SK-N-SH treated with all-trans-retinoic acid at 6 μM for 48 hours (cell line): ENCODE measurements around the gene MOGAT1.
"Not testable (repeated sequence)": the region's sequence is repeated elsewhere in the genome, so short reads cannot be mapped to it uniquely, and the experiment has no call there.

Experiments
- ATAC-seq: fragments of 200-7000 bp; cut with Tn5 transposase; 3 replicates; pipeline ENCODE4 v1.9.1; 2020; ENCODE audit warnings: mild to moderate bottlenecking, moderate library complexity
- ARNTL ChIP-seq: fragments of 450-650 bp; formaldehyde crosslinking; IDR thresholded peaks from 2 replicates; pipeline ENCODE4 v1.5.0; 2020; ENCODE audit warnings: low read depth, mild to moderate bottlenecking, moderate library complexity, borderline replicate concordance
- BACH2 ChIP-seq: fragments of 250-450 bp; sonication (Bioruptor Pico); IDR thresholded peaks from 2 replicates; pipeline ENCODE4 v1.9.0; 2021; ENCODE audit warnings: mild to moderate bottlenecking, borderline replicate concordance
- CSDC2 ChIP-seq: fragments of 250-450 bp; sonication (Bioruptor Pico); IDR thresholded peaks from 2 replicates; pipeline ENCODE4 v1.5.0; 2020; ENCODE audit warnings: mild to moderate bottlenecking, moderate library complexity
- CSRNP3 ChIP-seq: fragments of 250-450 bp; sonication (Bioruptor Pico); IDR thresholded peaks from 2 replicates; pipeline ENCODE4 v1.5.1; 2021; ENCODE audit warnings: mild to moderate bottlenecking, moderate library complexity
- ESRRG ChIP-seq: fragments of 250-450 bp; sonication (Bioruptor Pico); IDR thresholded peaks from 2 replicates; pipeline ENCODE4 v1.6.1; 2021; ENCODE audit warnings: mild to moderate bottlenecking
- GLIS3 ChIP-seq: fragments of 250-450 bp; sonication (Bioruptor Pico); IDR thresholded peaks from 2 replicates; pipeline ENCODE4 v1.5.0; 2020; ENCODE audit warnings: mild to moderate bottlenecking, moderate library complexity
- ISL1 ChIP-seq: fragments of 250-450 bp; sonication (Bioruptor Pico); IDR thresholded peaks from 2 replicates; pipeline ENCODE4 v2.1.2; 2022; ENCODE audit warnings: mild to moderate bottlenecking, moderate library complexity
- OSR1 ChIP-seq: fragments of 250-450 bp; sonication (Bioruptor Pico); IDR thresholded peaks from 2 replicates; pipeline ENCODE4 v1.8.0; 2022; ENCODE audit warnings: moderate library complexity, mild to moderate bottlenecking, inconsistent platforms
- PATZ1 ChIP-seq: fragments of 250-450 bp; sonication (Bioruptor Pico); IDR thresholded peaks from 2 replicates; pipeline ENCODE4 v1.8.0; 2020; ENCODE audit warnings: mild to moderate bottlenecking, moderate library complexity, borderline replicate concordance
- PPARA ChIP-seq: fragments of 250-450 bp; sonication (Bioruptor Pico); IDR thresholded peaks from 2 replicates; pipeline ENCODE4 v1.5.0; 2020; ENCODE audit warnings: mild to moderate bottlenecking, borderline replicate concordance
- RARB ChIP-seq: fragments of 250-450 bp; sonication (Bioruptor Pico); IDR thresholded peaks from 2 replicates; pipeline ENCODE4 v1.8.0; 2021; ENCODE audit warnings: mild to moderate bottlenecking, moderate library complexity
- SNAI2 ChIP-seq: fragments of 250-450 bp; sonication (Bioruptor Pico); IDR thresholded peaks from 2 replicates; pipeline ENCODE4 v1.5.0; 2020; ENCODE audit warnings: mild to moderate bottlenecking, moderate library complexity
- TCF4 ChIP-seq: fragments of 250-450 bp; sonication (Bioruptor Pico); IDR thresholded peaks from 2 replicates; pipeline ENCODE4 v1.8.0; 2021; ENCODE audit warnings: mild to moderate bottlenecking, moderate library complexity, borderline replicate concordance
- TOX ChIP-seq: fragments of 250-450 bp; sonication (Bioruptor Pico); IDR thresholded peaks from 2 replicates; pipeline ENCODE4 v1.8.0; 2021; ENCODE audit warnings: mild to moderate bottlenecking, moderate library complexity, borderline replicate concordance
- ZC3H10 ChIP-seq: fragments of 250-450 bp; sonication (Bioruptor Pico); IDR thresholded peaks from 2 replicates; pipeline ENCODE4 v1.5.1; 2021; ENCODE audit warnings: mild to moderate bottlenecking, moderate library complexity
- ZFP3 ChIP-seq: fragments of 250-450 bp; sonication (Bioruptor Pico); IDR thresholded peaks from 2 replicates; pipeline ENCODE4 v1.5.0; 2020; ENCODE audit warnings: mild to moderate bottlenecking, moderate library complexity
- ZFP30 ChIP-seq: fragments of 450-650 bp; formaldehyde crosslinking; IDR thresholded peaks from 2 replicates; pipeline ENCODE4 v1.5.0; 2022; ENCODE audit warnings: mild to moderate bottlenecking, moderate library complexity
- ZNF565 ChIP-seq: fragments of 450-650 bp; formaldehyde crosslinking; conservative IDR thresholded peaks from 2 replicates; pipeline ENCODE4 v1.5.0; 2020; ENCODE audit warnings: low read depth, mild to moderate bottlenecking, moderate library complexity
- ZNF70 ChIP-seq: fragments of 450-650 bp; formaldehyde crosslinking; IDR thresholded peaks from 2 replicates; pipeline ENCODE4 v1.5.0; 2020; ENCODE audit warnings: mild to moderate bottlenecking, moderate library complexity
- ZNF8 ChIP-seq: fragments of 450-650 bp; formaldehyde crosslinking; IDR thresholded peaks from 2 replicates; pipeline ENCODE4 v1.5.0; 2020; ENCODE audit warnings: mild to moderate bottlenecking, moderate library complexity
- TF ChIP-seq, protein P1 (sequence below): fragments of 250-450 bp; sonication (Bioruptor Pico); IDR thresholded peaks from 2 replicates; pipeline ENCODE4 v1.8.0; 2021; ENCODE audit warnings: low read depth, mild to moderate bottlenecking, moderate library complexity, borderline replicate concordance

The MOGAT1 gene

GRCh38 chr2:222753251-222753824 lies 81.9 kb downstream of the MOGAT1 start:
- no peak for TF ChIP-seq ZNF70 (CRISPR knock-in tag)
- no peak for TF ChIP-seq TCF4 (CRISPR knock-in tag)
- no peak for TF ChIP-seq BACH2 (CRISPR knock-in tag)
- TF ChIP-seq CSDC2 (CRISPR knock-in tag), result no peak
- TF ChIP-seq ESRRG (CRISPR knock-in tag), result no peak
- no peak for TF ChIP-seq ZFP30
- no peak for TF ChIP-seq ARNTL
- no peak for TF ChIP-seq GLIS3 (CRISPR knock-in tag)
- TF ChIP-seq ZC3H10, result no peak
- no peak for TF ChIP-seq RARB (CRISPR knock-in tag)
- TF ChIP-seq TOX, result no peak
- no peak for TF ChIP-seq ZNF8
- no peak for TF ChIP-seq ISL1 (CRISPR knock-in tag)
- peak; percentile 50; the same call in 2 of the 3 replicates for ATAC-seq

GRCh38 chr2:222754324-222754930 lies 83.0 kb downstream of the MOGAT1 start:
- no peak for ATAC-seq
- TF ChIP-seq, protein P1, sequence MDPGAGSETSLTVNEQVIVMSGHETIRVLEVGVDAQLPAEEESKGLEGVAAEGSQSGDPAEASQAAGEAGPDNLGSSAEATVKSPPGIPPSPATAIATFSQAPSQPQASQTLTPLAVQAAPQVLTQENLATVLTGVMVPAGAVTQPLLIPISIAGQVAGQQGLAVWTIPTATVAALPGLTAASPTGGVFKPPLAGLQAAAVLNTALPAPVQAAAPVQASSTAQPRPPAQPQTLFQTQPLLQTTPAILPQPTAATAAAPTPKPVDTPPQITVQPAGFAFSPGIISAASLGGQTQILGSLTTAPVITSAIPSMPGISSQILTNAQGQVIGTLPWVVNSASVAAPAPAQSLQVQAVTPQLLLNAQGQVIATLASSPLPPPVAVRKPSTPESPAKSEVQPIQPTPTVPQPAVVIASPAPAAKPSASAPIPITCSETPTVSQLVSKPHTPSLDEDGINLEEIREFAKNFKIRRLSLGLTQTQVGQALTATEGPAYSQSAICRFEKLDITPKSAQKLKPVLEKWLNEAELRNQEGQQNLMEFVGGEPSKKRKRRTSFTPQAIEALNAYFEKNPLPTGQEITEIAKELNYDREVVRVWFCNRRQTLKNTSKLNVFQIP (CRISPR knock-in tag), result no peak
- TF ChIP-seq RARB (CRISPR knock-in tag) (no peak), ARNTL (no peak), ZNF8 (no peak), CSDC2 (CRISPR knock-in tag) (no peak), ESRRG (CRISPR knock-in tag) (no peak), PPARA (CRISPR knock-in tag) (no peak), ZC3H10 (no peak), ZFP30 (no peak), PATZ1 (CRISPR knock-in tag) (no peak), GLIS3 (CRISPR knock-in tag) (no peak), CSRNP3 (CRISPR knock-in tag) (no peak), OSR1 (CRISPR knock-in tag) (no peak), BACH2 (CRISPR knock-in tag) (no peak), ISL1 (CRISPR knock-in tag) (no peak), SNAI2 (CRISPR knock-in tag) (no peak)
- TF ChIP-seq, all 23 proteins: peak for 0

GRCh38 chr2:222755593-222755992 lies 84.1 kb downstream of the MOGAT1 start:
- ATAC-seq, result not testable (repeated sequence)

DNA sequence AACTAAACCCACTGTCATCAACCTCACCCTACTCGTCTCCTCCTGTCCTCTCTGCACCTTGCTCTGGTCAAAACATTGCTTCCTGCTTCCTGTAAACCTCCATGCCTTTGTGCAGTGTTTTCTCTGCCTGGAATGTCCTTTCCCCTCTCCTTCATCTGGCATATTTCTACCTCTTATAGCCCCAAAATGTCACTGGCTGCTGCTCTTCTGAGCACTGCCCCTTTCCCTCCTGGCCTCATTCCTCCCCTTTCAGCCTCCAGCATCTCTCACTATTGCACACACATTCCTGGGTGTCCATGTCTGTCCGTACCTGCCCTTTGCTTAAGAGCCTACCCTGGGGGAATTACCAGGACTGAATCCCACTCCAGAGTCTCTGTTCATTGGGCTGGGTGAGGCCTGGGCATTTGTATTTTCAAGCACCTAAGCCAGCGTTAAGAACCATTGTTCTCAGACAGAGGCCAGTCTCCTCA lies 84.9 kb downstream of the MOGAT1 start:
- TF ChIP-seq BACH2 (CRISPR knock-in tag) (no peak), GLIS3 (CRISPR knock-in tag) (no peak), RARB (CRISPR knock-in tag) (no peak), TOX (no peak), OSR1 (CRISPR knock-in tag) (no peak), ZNF70 (CRISPR knock-in tag) (no peak), ZFP3 (CRISPR knock-in tag) (no peak), CSRNP3 (CRISPR knock-in tag) (no peak), ZC3H10 (no peak), PATZ1 (CRISPR knock-in tag) (no peak), ZNF565 (CRISPR knock-in tag) (no peak), ISL1 (CRISPR knock-in tag) (no peak), ZFP30 (no peak), ARNTL (no peak), TCF4 (CRISPR knock-in tag) (no peak), SNAI2 (CRISPR knock-in tag) (no peak), PPARA (CRISPR knock-in tag) (no peak)
- TF ChIP-seq, protein P1 (CRISPR knock-in tag), result no peak

More for the DNA sequence above, 84.9 kb downstream of the MOGAT1 start:
- ATAC-seq, result no peak; the same call in 2 of the 3 replicates
